Effector memory CD8-positive, alpha-beta T cell (primary cell): ENCODE measurements around the gene GPR34.
"Not testable (repeated sequence)": the region's sequence is repeated elsewhere in the genome, so short reads cannot be mapped to it uniquely, and the experiment has no call there.

ENCODE experiments used
- ATAC-seq: fragments of 150-1000 bp; cut with Tn5 transposase; replicated peaks from 2 replicates; pipeline ENCODE4 v1.10.0; 2021; ENCODE audit warnings: mild to moderate bottlenecking, moderate library complexity
- DNase-seq, 3 experiments: peaks; one replicate each; pipeline ENCODE4 v3.0.0; 2021
- H3K27ac Mint-ChIP-seq, 2 donors: one replicate each; pipeline ENCODE4 v1.8.0; 2022; ENCODE audit warnings: mild to moderate bottlenecking in 2 of 2, mixed read lengths in 2 of 2, moderate library complexity in 2 of 2
- H3K27me3 Mint-ChIP-seq, 2 donors: one replicate each; pipeline ENCODE4 v1.8.0; 2022; ENCODE audit warnings: mixed read lengths in 2 of 2
- H3K36me3 Mint-ChIP-seq: one replicate; pipeline ENCODE4 v1.8.0; 2022; ENCODE audit warnings: mild to moderate bottlenecking, moderate library complexity, mixed read lengths; ENCODE audit not compliant: insufficient read depth
- H3K4me1 Mint-ChIP-seq, 2 donors: one replicate each; pipeline ENCODE4 v1.8.0; 2022; ENCODE audit warnings: low read depth in 2 of 2, mixed read lengths in 2 of 2
- H3K4me3 Mint-ChIP-seq, 2 donors: one replicate each; pipeline ENCODE4 v1.8.0; 2022; ENCODE audit warnings: mild to moderate bottlenecking in 2 of 2, mixed read lengths in 2 of 2, moderate library complexity in 2 of 2
- H3K9me3 Mint-ChIP-seq, 2 donors: one replicate each; pipeline ENCODE4 v1.8.0; 2022; ENCODE audit warnings: mixed read lengths in 2 of 2

GPR34 gene

GRCh38 chrX:41676361-41676760 lies 12.4 kb upstream of the GPR34 start:
- DNase-seq, H3K27me3 Mint-ChIP-seq, H3K9me3 Mint-ChIP-seq, H3K27ac Mint-ChIP-seq, H3K4me3 Mint-ChIP-seq, ATAC-seq, H3K36me3 Mint-ChIP-seq: not testable (repeated sequence)
- peaks cover 5 to 22% of the 10 kb centered on the region in 2 donors for H3K4me1 Mint-ChIP-seq

GRCh38 chrX:41677183-41678060 lies 11.4 kb upstream of the GPR34 start:
- no peak for DNase-seq
- Mint-ChIP-seq H3K36me3 (peaks cover 6% of the 10 kb centered on the region), H3K4me1 (peaks cover 5 to 21% of the 10 kb centered on the region in 2 donors), H3K9me3 (no peaks in the 10 kb centered on the region), H3K27ac (peak overlapping the region in 1 of 2 donors; percentile 44), H3K4me3 (no peak overlapping the region), H3K27me3 (no peaks in the 10 kb centered on the region)
- no peak for ATAC-seq

- DNase-seq (no peak), ATAC-seq (no peak)
- Mint-ChIP-seq H3K27ac (no peak overlapping the region), H3K9me3 (no peaks in the 10 kb centered on the region), H3K27me3 (no peaks in the 10 kb centered on the region), H3K4me1 (peaks cover 6 to 8% of the 10 kb centered on the region in 2 donors), H3K36me3 (peaks cover 6% of the 10 kb centered on the region), H3K4me3 (no peak overlapping the region)
Observed at GRCh38 chrX:41684138-41684537, 4.6 kb upstream of the GPR34 start.

GRCh38 chrX:41684940-41685339 lies 3.8 kb upstream of the GPR34 start:
- ATAC-seq (no peak), DNase-seq (no peak)
- peaks cover 6% of the 10 kb centered on the region for H3K36me3 Mint-ChIP-seq
- H3K4me3 Mint-ChIP-seq: no peak overlapping the region
- H3K27ac Mint-ChIP-seq: no peak overlapping the region
- H3K9me3 Mint-ChIP-seq: no peaks in the 10 kb centered on the region
- H3K27me3 Mint-ChIP-seq: no peaks in the 10 kb centered on the region
- H3K4me1 Mint-ChIP-seq: peaks cover 6 to 8% of the 10 kb centered on the region in 2 donors

GRCh38 chrX:41686788-41687187 lies 2.0 kb upstream of the GPR34 start:
- H3K36me3 Mint-ChIP-seq: peaks cover 3% of the 10 kb centered on the region
- H3K9me3 Mint-ChIP-seq: no peaks in the 10 kb centered on the region
- DNase-seq (no peak), ATAC-seq (no peak)
- H3K4me1 Mint-ChIP-seq: peaks cover 8 to 10% of the 10 kb centered on the region in 2 donors
- H3K27ac Mint-ChIP-seq: peak overlapping the region in 1 of 2 donors; percentile 46
- H3K4me3 Mint-ChIP-seq: no peak overlapping the region
- no peaks in the 10 kb centered on the region for H3K27me3 Mint-ChIP-seq

GRCh38 chrX:41688156-41688555 lies 617 bp upstream of the GPR34 start:
- no peak overlapping the region for H3K27ac Mint-ChIP-seq
- peaks cover under 1% of the 10 kb centered on the region for H3K36me3 Mint-ChIP-seq
- no peak overlapping the region for H3K4me3 Mint-ChIP-seq
- no peak for DNase-seq
- H3K9me3 Mint-ChIP-seq: no peaks in the 10 kb centered on the region
- H3K4me1 Mint-ChIP-seq: peaks cover 10 to 13% of the 10 kb centered on the region in 2 donors
- H3K27me3 Mint-ChIP-seq: no peaks in the 10 kb centered on the region
- ATAC-seq: no peak

GRCh38 chrX:41689711-41690110 lies 938 bp downstream of the GPR34 start:
- no peaks in the 10 kb centered on the region for H3K27me3 Mint-ChIP-seq
- H3K9me3 Mint-ChIP-seq: no peaks in the 10 kb centered on the region
- no peak for DNase-seq
- no peak overlapping the region for H3K4me3 Mint-ChIP-seq
- no peaks in the 10 kb centered on the region for H3K36me3 Mint-ChIP-seq
- peaks cover 17 to 21% of the 10 kb centered on the region in 2 donors for H3K4me1 Mint-ChIP-seq
- H3K27ac Mint-ChIP-seq: no peak overlapping the region
- ATAC-seq: no peak

- no peak for DNase-seq
- Mint-ChIP-seq H3K27me3 (no peaks in the 10 kb centered on the region), H3K4me1 (peaks cover 19 to 30% of the 10 kb centered on the region in 2 donors), H3K4me3 (no peak overlapping the region), H3K36me3 (no peaks in the 10 kb centered on the region), H3K27ac (peak overlapping the region in 1 of 2 donors; percentile 29), H3K9me3 (no peaks in the 10 kb centered on the region)
- ATAC-seq: no peak
Observed at GRCh38 chrX:41692162-41692749, 3.5 kb downstream of the GPR34 start.

GRCh38 chrX:41693024-41693423 lies 4.3 kb downstream of the GPR34 start:
- H3K4me1 Mint-ChIP-seq: peaks cover 18 to 30% of the 10 kb centered on the region in 2 donors
- H3K36me3 Mint-ChIP-seq: no peaks in the 10 kb centered on the region
- no peak for DNase-seq
- no peak overlapping the region for H3K27ac Mint-ChIP-seq
- no peaks in the 10 kb centered on the region for H3K9me3 Mint-ChIP-seq
- H3K4me3 Mint-ChIP-seq: peak overlapping the region; percentile 36 to 44
- no peaks in the 10 kb centered on the region for H3K27me3 Mint-ChIP-seq
- no peak for ATAC-seq

GRCh38 chrX:41695426-41695825 lies 6.7 kb downstream of the GPR34 start:
- peaks cover 13 to 24% of the 10 kb centered on the region in 2 donors for H3K4me1 Mint-ChIP-seq
- no peaks in the 10 kb centered on the region for H3K27me3 Mint-ChIP-seq
- ATAC-seq (peak; percentile 94), DNase-seq (peak; percentile 1 to 26 (median 14))
- no peaks in the 10 kb centered on the region for H3K9me3 Mint-ChIP-seq
- no peaks in the 10 kb centered on the region for H3K36me3 Mint-ChIP-seq
- peak overlapping the region in 1 of 2 donors; percentile 54 for H3K4me3 Mint-ChIP-seq
- H3K27ac Mint-ChIP-seq: peak overlapping the region; percentile 57 to 60

GRCh38 chrX:41703574-41704029 lies 14.8 kb downstream of the GPR34 start:
- DNase-seq (no peak), ATAC-seq (peak; percentile 58)
- no peak overlapping the region for H3K4me3 Mint-ChIP-seq
- peaks cover 4% of the 10 kb centered on the region for H3K36me3 Mint-ChIP-seq
- no peak overlapping the region for H3K27ac Mint-ChIP-seq
- H3K4me1 Mint-ChIP-seq: peaks cover 22 to 32% of the 10 kb centered on the region in 2 donors
- no peaks in the 10 kb centered on the region for H3K27me3 Mint-ChIP-seq
- H3K9me3 Mint-ChIP-seq: no peaks in the 10 kb centered on the region

GRCh38 chrX:41705042-41705441 lies 16.3 kb downstream of the GPR34 start:
- Mint-ChIP-seq H3K27ac (peak overlapping the region; percentile 44 to 58), H3K9me3 (no peaks in the 10 kb centered on the region), H3K4me1 (peaks cover 22 to 37% of the 10 kb centered on the region in 2 donors), H3K27me3 (no peaks in the 10 kb centered on the region), H3K4me3 (no peak overlapping the region), H3K36me3 (peaks cover 4% of the 10 kb centered on the region)
- DNase-seq (no peak), ATAC-seq (no peak)

GRCh38 chrX:41705680-41706374 lies 17.1 kb downstream of the GPR34 start:
- Mint-ChIP-seq H3K9me3 (no peaks in the 10 kb centered on the region), H3K4me3 (peak overlapping the region; percentile 22 to 57), H3K4me1 (peaks cover 24 to 40% of the 10 kb centered on the region in 2 donors), H3K27me3 (no peaks in the 10 kb centered on the region), H3K36me3 (peaks cover under 1% of the 10 kb centered on the region), H3K27ac (peak overlapping the region; percentile 71 to 78)
- peak; percentile 22 for ATAC-seq
- DNase-seq: no peak
